ACC112 (cell line): ENCODE results near the gene NRXN2.

Experiments
- H2AFZ ChIP-seq: fragments of 200-600 bp; sonication (generic); one replicate; pipeline ENCODE4 v1.6.0; 2017; ENCODE audit warnings: antibody characterized with exemption, low read length; ENCODE audit not compliant: unreplicated experiment
- H3K27ac ChIP-seq: fragments of 200-600 bp; sonication (generic); 2 replicates; pipeline ENCODE4 v1.5.1; 2014; ENCODE audit warnings: low read depth, mild to moderate bottlenecking, antibody characterized with exemption, low read length, moderate library complexity
- H3K27me3 ChIP-seq: fragments of 200-600 bp; sonication (generic); 2 replicates; pipeline ENCODE4 v1.6.1; 2014; ENCODE audit warnings: mild to moderate bottlenecking, antibody characterized with exemption, low read length, moderate library complexity, mixed read lengths; ENCODE audit not compliant: insufficient read depth
- H3K36me3 ChIP-seq: fragments of 200-600 bp; sonication (generic); 2 replicates; pipeline ENCODE4 v1.6.1; 2016; ENCODE audit warnings: mild to moderate bottlenecking, antibody characterized with exemption, low read length, moderate library complexity, mixed read lengths; ENCODE audit not compliant: insufficient read depth
- H3K4me1 ChIP-seq: fragments of 200-600 bp; sonication (generic); one replicate; pipeline ENCODE4 v1.6.1; 2016; ENCODE audit warnings: low read length, mixed read lengths; ENCODE audit not compliant: insufficient read depth, unreplicated experiment, control insufficient read depth
- H3K4me3 ChIP-seq: fragments of 200-600 bp; sonication (generic); 2 replicates; pipeline ENCODE4 v1.5.1; 2014; ENCODE audit warnings: mild to moderate bottlenecking, low read depth, low read length
- H3K79me2 ChIP-seq: fragments of 200-600 bp; sonication (generic); one replicate; pipeline ENCODE4 v1.6.0; 2016; ENCODE audit warnings: low read length; ENCODE audit not compliant: control insufficient read depth, unreplicated experiment, insufficient read depth

Gene NRXN2

DNA sequence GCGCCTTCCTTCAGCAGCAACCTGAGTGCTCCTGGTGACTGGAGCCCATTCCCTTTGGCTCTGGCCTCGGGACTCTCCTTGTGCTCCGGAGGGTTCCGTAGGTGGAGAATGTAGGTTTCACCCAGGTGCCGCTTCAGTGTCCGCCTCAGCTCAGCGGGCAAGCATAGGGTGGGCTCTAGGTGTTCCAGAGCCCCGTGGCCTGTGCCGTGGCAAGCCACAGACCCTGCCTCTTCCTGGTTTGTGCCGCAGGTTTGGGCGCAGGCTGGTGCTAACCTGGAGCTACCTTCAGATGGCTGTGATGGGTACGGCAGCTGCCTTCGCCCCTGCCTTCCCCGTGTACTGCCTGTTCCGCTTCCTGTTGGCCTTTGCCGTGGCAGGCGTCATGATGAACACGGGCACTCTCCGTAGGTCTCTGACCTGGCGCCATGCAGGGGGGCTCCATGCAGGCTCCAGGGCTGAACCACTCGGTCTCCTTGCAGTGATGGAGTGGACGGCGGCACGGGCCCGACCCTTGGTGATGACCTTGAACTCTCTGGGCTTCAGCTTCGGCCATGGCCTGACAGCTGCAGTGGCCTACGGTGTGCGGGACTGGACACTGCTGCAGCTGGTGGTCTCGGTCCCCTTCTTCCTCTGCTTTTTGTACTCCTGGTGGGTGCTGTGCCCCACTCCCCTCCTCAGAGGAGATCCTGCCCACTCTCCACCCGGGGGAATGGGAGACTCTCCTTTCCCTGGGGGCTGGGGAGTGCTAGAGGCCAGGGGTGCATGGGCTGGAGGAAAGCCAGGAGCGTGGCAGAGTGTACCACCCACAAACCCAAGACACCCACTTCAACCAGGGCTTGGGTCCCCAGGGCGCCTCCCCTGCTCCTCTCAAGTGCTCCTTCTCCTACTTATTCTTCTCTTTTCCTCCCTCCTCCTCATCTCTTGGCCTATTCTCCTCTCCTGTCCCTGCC lies 129.6 kb downstream of the NRXN2 start:
- Histone ChIP-seq H3K79me2 (no peaks in the 10 kb centered on the region), H2AFZ (no peak overlapping the region), H3K4me3 (no peak overlapping the region), H3K27ac (no peak overlapping the region), H3K27me3 (0 out of 2 replicates have a peak, but pooled peaks cover 4% of the 10 kb centered on the region), H3K4me1 (no peaks in the 10 kb centered on the region), H3K36me3 (no peaks in the 10 kb centered on the region)

- Histone ChIP-seq H3K27me3 (peaks cover 11% of the 10 kb centered on the region; the same call in 1 of the 2 replicates), H2AFZ (no peak overlapping the region), H3K4me1 (no peaks in the 10 kb centered on the region), H3K27ac (no peak overlapping the region), H3K36me3 (no peaks in the 10 kb centered on the region), H3K79me2 (no peaks in the 10 kb centered on the region), H3K4me3 (no peak overlapping the region)
Measured at GRCh38 chr11:64592656-64593055, 130.3 kb downstream of the NRXN2 start.

DNA sequence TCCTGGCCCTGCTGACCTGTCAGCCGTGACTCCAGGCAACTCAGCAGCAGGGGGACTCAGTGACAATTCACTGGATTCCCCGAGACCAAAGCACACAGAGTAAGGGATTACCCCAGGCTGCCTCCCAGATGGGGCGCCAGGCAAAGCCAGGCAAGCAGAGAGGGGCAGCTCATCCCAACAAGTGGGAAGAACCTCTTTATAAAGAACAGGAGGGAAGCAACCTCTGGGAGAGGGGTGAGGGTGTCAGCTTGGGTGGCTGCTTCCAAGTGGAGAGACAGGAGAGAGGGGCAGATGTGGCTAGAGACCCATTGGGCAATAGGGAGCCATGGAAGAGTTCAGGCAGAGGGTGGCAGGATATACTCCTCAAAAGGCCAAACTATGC lies 130.8 kb downstream of the NRXN2 start:
- Histone ChIP-seq H3K27ac (no peak overlapping the region), H3K4me3 (no peak overlapping the region)

GRCh38 chr11:64591257-64592233 lies 131.5 kb downstream of the NRXN2 start:
- Histone ChIP-seq H3K79me2 (no peaks in the 10 kb centered on the region), H3K27ac (no peak overlapping the region), H3K36me3 (no peaks in the 10 kb centered on the region), H3K4me3 (no peak overlapping the region), H3K4me1 (no peaks in the 10 kb centered on the region), H3K27me3 (peaks cover 11% of the 10 kb centered on the region; the same call in 1 of the 2 replicates), H2AFZ (no peak overlapping the region)

More for the DNA sequence above, 130.8 kb downstream of the NRXN2 start:
- Histone ChIP-seq H3K36me3 (no peaks in the 10 kb centered on the region), H3K27me3 (peaks cover 11% of the 10 kb centered on the region; the same call in 1 of the 2 replicates), H2AFZ (no peak overlapping the region), H3K4me1 (no peaks in the 10 kb centered on the region), H3K79me2 (no peaks in the 10 kb centered on the region)

GRCh38 chr11:64590763-64591221 lies 132.2 kb downstream of the NRXN2 start, which contains the start of gene SLC22A12:
Gene SLC22A12, plus strand, starts transcription at chr11:64591220. Its CDS starts 337 bp downstream, at chr11:64591557.
- Histone ChIP-seq H3K79me2 (no peaks in the 10 kb centered on the region), H3K4me3 (no peak within 1 kb of the TSS), H3K27me3 (peaks cover 11% of the 10 kb centered on the region; the same call in 1 of the 2 replicates), H3K27ac (no peak within 1 kb of the TSS), H3K4me1 (no peaks in the 10 kb centered on the region), H3K36me3 (no peaks in the 10 kb centered on the region), H2AFZ (no peak within 1 kb of the TSS)

- Histone ChIP-seq H3K79me2 (no peaks in the 10 kb centered on the region), H3K4me3 (no peak overlapping the region), H2AFZ (no peak overlapping the region), H3K4me1 (peaks cover under 1% of the 10 kb centered on the region), H3K36me3 (no peaks in the 10 kb centered on the region), H3K27ac (no peak overlapping the region), H3K27me3 (peaks cover 11% of the 10 kb centered on the region; the same call in 1 of the 2 replicates)
Measured at GRCh38 chr11:64588701-64589100, 134.3 kb downstream of the NRXN2 start.

DNA sequence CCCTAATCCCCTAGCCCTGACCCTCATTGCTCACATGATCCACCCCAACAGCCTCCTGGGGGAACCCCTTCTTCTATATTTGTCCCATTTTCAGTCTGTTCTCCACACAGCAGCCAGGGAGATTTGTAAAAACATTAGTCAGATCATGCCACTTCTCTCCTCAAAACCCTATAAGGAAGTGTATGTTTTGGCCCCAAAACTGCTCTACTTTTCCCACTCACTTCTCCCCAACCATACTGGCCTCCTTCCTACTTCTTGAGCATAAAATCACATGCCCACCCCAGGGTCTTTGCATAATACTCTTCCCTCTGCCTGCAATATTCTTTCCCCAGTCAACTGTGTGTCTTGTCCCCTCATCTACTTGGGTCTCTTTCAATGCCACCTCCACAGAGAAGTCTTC lies 136.6 kb downstream of the NRXN2 start:
- Histone ChIP-seq H3K36me3 (no peaks in the 10 kb centered on the region), H3K27ac (no peak overlapping the region), H3K27me3 (peaks cover 11% of the 10 kb centered on the region; the same call in 1 of the 2 replicates), H3K79me2 (no peaks in the 10 kb centered on the region), H3K4me1 (peaks cover 8% of the 10 kb centered on the region), H2AFZ (no peak overlapping the region), H3K4me3 (no peak overlapping the region)

- peaks cover 8% of the 10 kb centered on the region for H3K4me1 ChIP-seq
- H3K27ac ChIP-seq = no peak overlapping the region
- no peaks in the 10 kb centered on the region for H3K36me3 ChIP-seq
- no peak overlapping the region for H3K4me3 ChIP-seq
- peaks cover 18% of the 10 kb centered on the region; the same call in 1 of the 2 replicates for H3K27me3 ChIP-seq
- no peak overlapping the region for H2AFZ ChIP-seq
- no peaks in the 10 kb centered on the region for H3K79me2 ChIP-seq
Measured at GRCh38 chr11:64585150-64585549, 137.8 kb downstream of the NRXN2 start.

DNA sequence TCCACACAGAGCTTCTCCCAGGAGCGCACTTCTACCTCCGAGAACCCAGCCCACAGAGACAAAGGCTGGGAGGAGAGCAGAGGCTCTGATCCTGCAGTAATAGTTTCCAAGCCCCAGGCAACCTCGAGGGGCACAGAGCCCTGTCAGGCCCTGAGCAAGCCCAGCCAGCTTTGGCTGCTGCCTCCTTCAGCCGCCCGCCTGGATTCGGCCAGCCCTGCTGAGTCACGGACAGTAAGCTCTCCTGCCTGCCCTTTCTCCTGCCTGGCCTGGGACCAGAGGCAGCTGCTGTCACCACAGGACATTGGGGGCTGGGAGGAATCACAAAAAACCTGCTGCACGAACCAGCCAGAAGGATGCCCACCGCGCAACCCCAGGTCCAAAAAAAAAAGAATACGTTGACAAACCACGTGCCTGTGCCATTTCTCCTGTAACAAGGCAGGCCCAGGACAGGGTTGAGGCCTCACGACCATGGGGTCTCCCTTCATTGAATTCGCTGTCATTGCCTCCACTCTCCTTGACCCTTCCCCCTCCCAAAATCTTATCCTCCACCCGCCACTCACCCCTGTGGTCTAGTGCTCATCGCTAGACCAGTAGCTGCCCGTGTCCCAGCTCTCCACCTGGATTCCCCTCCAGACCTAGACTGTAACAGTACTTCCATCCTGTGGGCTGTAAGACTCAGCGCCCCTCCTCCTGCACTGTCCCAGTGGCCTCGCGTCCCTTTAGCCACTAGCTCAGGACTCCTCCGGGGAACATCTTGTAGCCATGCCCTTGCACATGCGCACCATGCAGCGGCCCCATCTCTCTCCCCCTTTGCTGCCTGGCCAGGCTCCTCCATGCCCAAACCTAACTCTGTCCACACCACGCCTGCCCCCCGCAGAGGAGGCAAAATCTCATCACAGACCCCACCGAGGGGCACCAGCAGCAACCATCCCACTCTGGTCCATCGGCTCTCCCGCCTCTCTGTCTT lies 139.4 kb downstream of the NRXN2 start:
- no peak overlapping the region for H3K4me3 ChIP-seq
- H3K79me2 ChIP-seq = no peaks in the 10 kb centered on the region
- H3K36me3 ChIP-seq = no peaks in the 10 kb centered on the region
- H3K4me1 ChIP-seq = peaks cover 8% of the 10 kb centered on the region
- no peak overlapping the region for H3K27ac ChIP-seq
- H3K27me3 ChIP-seq = peaks cover 18% of the 10 kb centered on the region; the same call in 1 of the 2 replicates
- no peak overlapping the region for H2AFZ ChIP-seq
